PC-9 (cell line): ENCODE measurements around the gene SLC9A3.

ENCODE experiments used
- CTCF ChIP-seq: fragments of 200-600 bp; sonication (generic); conservative IDR thresholded peaks from 2 replicates; pipeline ENCODE4 v1.6.1; 2017; ENCODE audit warnings: mixed run types, antibody characterized with exemption, mild to moderate bottlenecking, moderate library complexity
- EZH2 ChIP-seq: fragments of 200-600 bp; sonication (generic); IDR thresholded peaks from 2 replicates; pipeline ENCODE4 v1.8.0; 2017; ENCODE audit warnings: antibody characterized with exemption, low read depth

GRCh38 chr5:524234-524972 is at the start of gene SLC9A3:
- TF ChIP-seq CTCF (no peak), EZH2 (no peak)
